Fibroblast of pulmonary artery (primary cell): ENCODE data around the gene CFAP90.

ENCODE experiments used
- DNase-seq: peaks from one replicate; pipeline ENCODE4 v3.0.0-alpha.2; 2010; ENCODE audit warnings: low read depth
- H3K4me3 ChIP-seq: replicated peaks from 2 replicates; pipeline ENCODE4 v1.5.1; 2011; ENCODE audit warnings: low read depth, mild to moderate bottlenecking, control low read depth, low read length, moderate library complexity
- CTCF ChIP-seq: IDR thresholded peaks from 2 replicates; pipeline ENCODE4 v1.5.1; 2011; ENCODE audit warnings: mild to moderate bottlenecking, control low read depth, low read length, inconsistent platforms; ENCODE audit errors: missing control alignments

The CFAP90 gene

GRCh38 chr5:7816535-7816901, 34.4 kb downstream of the CFAP90 start:
- no peak for DNase-seq
- H3K4me3 ChIP-seq, result no peak overlapping the region
- no peak for TF ChIP-seq CTCF

GRCh38 chr5:7815892-7816534, 34.9 kb downstream of the CFAP90 start:
- DNase-seq, result peak; percentile 64
- no peak overlapping the region for H3K4me3 ChIP-seq
- TF ChIP-seq CTCF, result peak; percentile 93

GRCh38 chr5:7814816-7815215, 36.1 kb downstream of the CFAP90 start:
- no peak overlapping the region for H3K4me3 ChIP-seq
- no peak for TF ChIP-seq CTCF
- no peak for DNase-seq

- DNase-seq, result no peak
- no peak for TF ChIP-seq CTCF
Measured at GRCh38 chr5:7813576-7813975, 37.4 kb downstream of the CFAP90 start.

GRCh38 chr5:7813007-7813406, 37.9 kb downstream of the CFAP90 start:
- no peak for DNase-seq
- no peak for TF ChIP-seq CTCF
- no peak overlapping the region for H3K4me3 ChIP-seq

More at GRCh38 chr5:7813576-7813975, 37.4 kb downstream of the CFAP90 start:
- H3K4me3 ChIP-seq, result no peak overlapping the region

- no peak for DNase-seq
- no peak overlapping the region for H3K4me3 ChIP-seq
- no peak for TF ChIP-seq CTCF
Measured at GRCh38 chr5:7811715-7812114, 39.2 kb downstream of the CFAP90 start.

GRCh38 chr5:7808998-7809397, 41.9 kb downstream of the CFAP90 start:
- no peak overlapping the region for H3K4me3 ChIP-seq
- no peak for TF ChIP-seq CTCF
- DNase-seq, result no peak
